HCT116 (cell line): ENCODE results near the gene RIPOR1.

Experiments used
- CEBPB ChIP-seq: IDR thresholded peaks from 2 replicates; pipeline ENCODE4 v1.6.1; 2012; ENCODE audit warnings: low read depth
- POLR2A ChIP-seq: IDR thresholded peaks from 2 replicates; pipeline ENCODE4 v1.7.0; 2011; ENCODE audit warnings: borderline replicate concordance; ENCODE audit not compliant: insufficient read depth, insufficient read length; ENCODE audit errors: extremely low read depth
- POLR2AphosphoS5 ChIP-seq: IDR thresholded peaks from 2 replicates; pipeline ENCODE4 v1.6.1; 2011; ENCODE audit warnings: mild to moderate bottlenecking, low read depth, low read length, moderate library complexity
- RAD21 ChIP-seq: IDR thresholded peaks from 2 replicates; pipeline ENCODE4 v1.6.1; 2012; ENCODE audit warnings: low read depth, mild to moderate bottlenecking
- ZFX ChIP-seq: fragments of 450-650 bp; IDR thresholded peaks from 2 replicates; pipeline ENCODE4 v1.6.1; 2017
- TF ChIP-seq, protein P1 (sequence below): IDR thresholded peaks from 2 replicates; pipeline ENCODE4 v1.6.1; 2012
- TF ChIP-seq, protein P2 (sequence below), 3 experiments: fragments of 200-600 bp in 1 of 3; sonication (generic) in 1 of 3; IDR thresholded peaks in 2 of 3; conservative IDR thresholded peaks in 1 of 3; 2 replicates each; pipeline ENCODE4 v1.5.1; 2012 to 2017; ENCODE audit warnings: low read depth in 2 of 3, low read length in 2 of 3, antibody characterized with exemption in 1 of 3, borderline replicate concordance in 1 of 3, control low read depth in 1 of 3, mild to moderate bottlenecking in 1 of 3, mixed read lengths in 1 of 3, mixed run types in 1 of 3, moderate library complexity in 1 of 3; ENCODE audit not compliant: insufficient read depth in 1 of 3

DNA sequence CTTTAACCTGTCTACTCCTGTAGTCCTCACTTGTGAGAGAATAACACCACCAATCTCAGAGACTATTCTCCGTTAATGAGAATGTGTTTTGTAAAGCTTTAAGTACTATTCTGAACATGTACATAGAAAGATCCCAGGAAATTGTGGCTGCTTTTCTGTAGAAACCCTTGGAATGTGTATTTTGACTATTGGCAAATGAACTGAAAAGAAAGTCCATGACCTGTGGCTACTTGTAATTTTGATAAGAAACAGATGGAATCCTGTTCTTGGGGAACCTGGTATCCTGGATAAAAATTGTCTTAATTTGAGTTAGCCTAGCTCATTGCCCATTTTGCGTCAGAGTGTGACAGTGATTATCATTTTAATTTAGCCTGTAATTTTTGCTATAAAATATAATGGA lies 42.8 kb downstream of the RIPOR1 start:
- no peak for TF ChIP-seq RAD21
- TF ChIP-seq, protein P1, sequence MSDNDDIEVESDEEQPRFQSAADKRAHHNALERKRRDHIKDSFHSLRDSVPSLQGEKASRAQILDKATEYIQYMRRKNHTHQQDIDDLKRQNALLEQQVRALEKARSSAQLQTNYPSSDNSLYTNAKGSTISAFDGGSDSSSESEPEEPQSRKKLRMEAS, result no peak
- TF ChIP-seq POLR2A, result no peak
- TF ChIP-seq POLR2AphosphoS5, result no peak
- TF ChIP-seq ZFX, result no peak
- TF ChIP-seq, protein P2, sequence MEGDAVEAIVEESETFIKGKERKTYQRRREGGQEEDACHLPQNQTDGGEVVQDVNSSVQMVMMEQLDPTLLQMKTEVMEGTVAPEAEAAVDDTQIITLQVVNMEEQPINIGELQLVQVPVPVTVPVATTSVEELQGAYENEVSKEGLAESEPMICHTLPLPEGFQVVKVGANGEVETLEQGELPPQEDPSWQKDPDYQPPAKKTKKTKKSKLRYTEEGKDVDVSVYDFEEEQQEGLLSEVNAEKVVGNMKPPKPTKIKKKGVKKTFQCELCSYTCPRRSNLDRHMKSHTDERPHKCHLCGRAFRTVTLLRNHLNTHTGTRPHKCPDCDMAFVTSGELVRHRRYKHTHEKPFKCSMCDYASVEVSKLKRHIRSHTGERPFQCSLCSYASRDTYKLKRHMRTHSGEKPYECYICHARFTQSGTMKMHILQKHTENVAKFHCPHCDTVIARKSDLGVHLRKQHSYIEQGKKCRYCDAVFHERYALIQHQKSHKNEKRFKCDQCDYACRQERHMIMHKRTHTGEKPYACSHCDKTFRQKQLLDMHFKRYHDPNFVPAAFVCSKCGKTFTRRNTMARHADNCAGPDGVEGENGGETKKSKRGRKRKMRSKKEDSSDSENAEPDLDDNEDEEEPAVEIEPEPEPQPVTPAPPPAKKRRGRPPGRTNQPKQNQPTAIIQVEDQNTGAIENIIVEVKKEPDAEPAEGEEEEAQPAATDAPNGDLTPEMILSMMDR (IDR thresholded peaks at IDR 0.05 in 2 of 3, conservative IDR thresholded peaks at IDR 0.05 in 1 of 3; ENCODE audit: borderline replicate concordance in 1 of 3, insufficient read depth in 1 of 3, low read depth in 2 of 3, low read length in 2 of 3), result no peak
- no peak for TF ChIP-seq CEBPB
